Activated CD4-positive, alpha-beta T cell treated with anti-CD3 and anti-CD28 coated beads for 36 hours (primary cell): ENCODE results near the gene DLEU7. TPM values are rescaled to one million over a fixed set of nuclear protein-coding genes. Genes with fewer than 3 reads are reported as not detected.
A peak's percentile ranks its signal among the peaks of the same experiment; 100 is the strongest.

Experiments
- ATAC-seq: fragments of 200-7000 bp; cut with Tn5 transposase; one replicate; pipeline ENCODE4 v1.10.0; 2021; ENCODE audit warnings: mild to moderate bottlenecking, moderate library complexity
- CTCF ChIA-PET: fragments of 350-600 bp; sonication (Branson Sonifier 250); formaldehyde crosslinking; loops from one replicate; lab custom pipeline; 2021; ENCODE audit warnings: antibody characterized with exemption; lab: Charles Lee
- POLR2A ChIA-PET: fragments of 350-600 bp; sonication (Branson Sonifier 250); formaldehyde crosslinking; loops from one replicate; lab custom pipeline; 2021; ENCODE audit warnings: antibody characterized with exemption, inconsistent platforms; lab: Charles Lee
- DNase-seq: peaks from one replicate; pipeline ENCODE4 v3.0.0-alpha.2; 2020
- H3K27ac Mint-ChIP-seq: one replicate; pipeline ENCODE4 v1.8.0; 2021; ENCODE audit warnings: mixed read lengths
- H3K27me3 Mint-ChIP-seq: one replicate; pipeline ENCODE4 v1.8.0; 2021; ENCODE audit warnings: mixed read lengths
- H3K36me3 Mint-ChIP-seq: one replicate; pipeline ENCODE4 v1.8.0; 2021; ENCODE audit warnings: low read depth, mixed read lengths
- H3K4me1 Mint-ChIP-seq: one replicate; pipeline ENCODE4 v1.8.0; 2021; ENCODE audit warnings: mixed read lengths
- H3K4me3 Mint-ChIP-seq: one replicate; pipeline ENCODE4 v1.8.0; 2021; ENCODE audit warnings: mild to moderate bottlenecking, moderate library complexity, mixed read lengths
- H3K9me3 Mint-ChIP-seq: one replicate; pipeline ENCODE4 v1.8.0; 2021; ENCODE audit warnings: low read depth, mixed read lengths
- intact Hi-C, 2 experiments: fragments of 100-400 bp; cut with DNase I in 1 of 2; cut with micrococcal nuclease in 1 of 2; formaldehyde crosslinking; loops; one replicate each; pipeline versions ENCODE4 v1.14.2 to v1.15.1; 2022 to 2024; cut with DNase I, micrococcal nuclease
- total RNA-seq, 2 experiments: library from RNA; stranded (reverse); gene quantifications; one replicate each; pipeline ENCODE4 v1.2.3, GENCODE V29; 2021

Gene DLEU7
- total RNA-seq, result not detected

DNA sequence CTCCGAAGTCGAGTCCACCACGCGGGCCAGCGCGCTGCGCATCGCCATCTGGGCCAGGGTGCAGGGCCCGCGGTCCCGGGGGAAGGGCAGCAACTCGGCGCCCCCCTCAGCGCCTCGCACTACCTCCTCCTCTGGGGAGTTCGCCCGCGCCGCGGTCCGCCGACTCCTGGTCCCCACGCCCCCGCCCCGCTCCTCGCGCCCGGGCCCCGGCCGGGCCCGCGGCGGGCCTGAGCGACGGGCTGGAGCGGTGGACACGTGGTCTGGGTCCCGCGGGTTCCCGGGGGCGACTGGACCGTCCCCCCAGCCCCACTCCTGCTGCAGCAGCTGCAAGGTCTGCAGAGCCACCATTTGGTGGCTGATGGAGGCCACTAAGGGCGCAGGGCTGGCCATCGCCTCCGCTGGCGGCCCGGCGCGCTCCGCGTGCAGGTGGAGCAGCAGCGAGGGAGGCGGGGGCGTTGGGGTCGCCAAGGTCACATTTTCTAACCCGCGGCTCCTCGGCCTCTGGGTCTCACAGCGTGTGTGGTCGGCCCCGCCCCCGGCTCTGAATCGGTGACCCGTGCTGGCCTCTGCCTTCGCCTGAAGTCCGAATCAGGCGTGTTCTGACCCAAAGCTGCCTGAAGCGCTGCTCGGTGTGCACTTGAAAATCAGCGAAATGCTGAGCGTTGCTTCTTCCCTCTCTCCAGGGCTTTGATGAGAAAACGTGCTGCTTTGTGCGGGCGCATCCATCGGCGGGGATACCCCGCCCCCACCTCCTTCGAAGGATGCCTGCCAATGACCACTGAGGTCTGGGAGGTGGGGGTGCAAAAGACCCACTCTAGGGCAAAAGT is at the start of gene DLEU7:
TSS of gene DLEU7 (minus strand) at position 436 of the 827 bp plus-strand sequence. CDS start at position 390, 46 bp downstream.
- H3K9me3 Mint-ChIP-seq, result no peaks in the 10 kb centered on the region
- peak within 1 kb of the TSS; percentile 7 for H3K4me3 Mint-ChIP-seq
- H3K27me3 Mint-ChIP-seq, result peaks cover 13% of the 10 kb centered on the region
- H3K36me3 Mint-ChIP-seq, result peaks cover 3% of the 10 kb centered on the region
- ATAC-seq, result peak; percentile 33
- peak; percentile 7 for DNase-seq
- CTCF ChIA-PET, result interaction anchor here (0.7 kb wide), 1 partner anchor 69 kb away, joined by 3 read pairs; no protein-coding TSS in a partner anchor
- POLR2A ChIA-PET, result interaction anchor here (0.6 kb wide), 1 partner anchor 1059 kb away, joined by 3 read pairs; no protein-coding TSS in a partner anchor
- intact Hi-C loops, result no loop called here
- no peak within 1 kb of the TSS for H3K27ac Mint-ChIP-seq
- peaks cover 16% of the 10 kb centered on the region for H3K4me1 Mint-ChIP-seq

DNA sequence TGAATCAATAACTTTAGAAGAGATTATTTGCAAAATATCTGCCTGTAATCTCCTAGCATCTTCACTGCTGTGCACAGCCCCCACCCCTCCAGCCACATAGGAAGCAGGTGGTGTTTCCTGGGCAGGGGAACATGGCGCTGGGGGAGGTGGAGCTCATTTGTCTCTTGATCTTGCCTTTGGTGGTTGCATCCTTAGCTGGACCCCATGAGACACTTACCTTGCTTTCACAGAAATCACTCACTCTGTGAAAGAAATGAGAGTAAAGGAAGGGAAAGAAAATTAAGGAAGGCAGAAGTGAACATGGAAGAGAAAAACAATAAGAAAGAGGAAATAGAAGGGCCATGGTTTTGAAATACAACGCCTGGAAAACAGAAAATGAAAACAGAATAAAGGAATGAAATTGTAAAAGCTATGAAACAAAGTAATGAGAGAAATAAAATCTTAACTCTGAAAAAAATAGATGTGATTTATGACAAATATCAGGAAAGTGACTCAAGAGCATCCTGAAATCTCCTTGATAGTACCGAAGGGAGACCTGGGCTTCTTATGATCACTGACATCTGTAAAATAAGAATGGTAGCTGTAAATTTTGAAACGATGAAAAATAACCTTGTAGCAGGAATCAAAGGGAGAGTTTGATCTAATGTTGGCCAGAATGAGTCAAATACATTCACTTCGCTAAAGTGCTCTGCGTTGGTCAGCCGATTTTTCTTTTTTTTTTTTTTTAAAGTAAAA is 48.9 kb upstream of the DLEU7 start:
- H3K4me3 Mint-ChIP-seq, result peak overlapping the region; percentile 57
- peaks cover 40% of the 10 kb centered on the region for H3K4me1 Mint-ChIP-seq

DNA sequence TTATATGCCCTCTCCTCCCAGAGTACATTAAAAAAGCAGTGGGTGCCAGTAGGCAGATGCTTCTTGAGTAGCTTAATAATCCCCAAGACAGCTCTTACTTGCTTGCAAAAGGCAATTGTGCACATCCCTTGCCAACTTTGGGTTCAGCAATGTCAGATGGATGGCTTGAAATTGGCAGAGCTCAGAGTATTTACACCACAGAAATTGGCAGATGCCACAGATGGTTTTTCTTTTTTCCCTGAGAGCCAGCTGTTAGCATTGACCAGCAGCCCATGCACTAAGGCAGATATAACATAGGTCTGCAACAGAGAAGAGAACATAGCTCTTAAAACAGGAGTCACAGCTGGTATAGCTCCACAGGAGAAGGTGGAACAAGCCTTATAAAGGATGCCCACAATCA is 47.7 kb upstream of the DLEU7 start:
- no peaks in the 10 kb centered on the region for H3K27me3 Mint-ChIP-seq
- H3K4me1 Mint-ChIP-seq, result peaks cover 40% of the 10 kb centered on the region
- no peak overlapping the region for H3K4me3 Mint-ChIP-seq
- peaks cover 5% of the 10 kb centered on the region for H3K36me3 Mint-ChIP-seq
- H3K27ac Mint-ChIP-seq, result no peak overlapping the region
- intact Hi-C loops, result loop anchor here (5.0 kb wide), 2 partner anchors 654 to 809 kb away; no protein-coding TSS in a partner anchor
- ChIA-PET CTCF (interaction anchor here (0.6 to 3.2 kb wide), 9 partner anchors 17 to 915 kb away, joined by 3 to 32 read pairs (median 3); no protein-coding TSS in a partner anchor), POLR2A (interaction anchor here (2.1 kb wide), 1 partner anchor 20 kb away, joined by 10 read pairs; no protein-coding TSS in a partner anchor)
- DNase-seq (no peak), ATAC-seq (no peak)
- H3K9me3 Mint-ChIP-seq, result peaks cover 5% of the 10 kb centered on the region

More for the DNA sequence above, 48.9 kb upstream of the DLEU7 start:
- peak; percentile 58 for ATAC-seq
- POLR2A ChIA-PET, result interaction anchor here (2.1 to 2.5 kb wide), 2 partner anchors 16 to 19 kb away, joined by 6 to 10 read pairs; partner anchors contain the start of gene RNASEH2B
- peak; percentile 51 for DNase-seq
- Mint-ChIP-seq H3K9me3 (peaks cover 5% of the 10 kb centered on the region), H3K27me3 (no peaks in the 10 kb centered on the region), H3K27ac (peak overlapping the region; percentile 91), H3K36me3 (peaks cover 5% of the 10 kb centered on the region)
- intact Hi-C loops, result loop anchor here (2.0 to 5.0 kb wide), 4 partner anchors 655 to 896 kb away; partner anchors contain the start of gene TRIM13 (in 1 of the 2)
- CTCF ChIA-PET, result interaction anchor here (0.7 to 3.2 kb wide), 10 partner anchors 16 to 1247 kb away, joined by 3 to 32 read pairs (median 3); partner anchors contain the start of genes RNASEH2B, SPRYD7 and TRIM13

DNA sequence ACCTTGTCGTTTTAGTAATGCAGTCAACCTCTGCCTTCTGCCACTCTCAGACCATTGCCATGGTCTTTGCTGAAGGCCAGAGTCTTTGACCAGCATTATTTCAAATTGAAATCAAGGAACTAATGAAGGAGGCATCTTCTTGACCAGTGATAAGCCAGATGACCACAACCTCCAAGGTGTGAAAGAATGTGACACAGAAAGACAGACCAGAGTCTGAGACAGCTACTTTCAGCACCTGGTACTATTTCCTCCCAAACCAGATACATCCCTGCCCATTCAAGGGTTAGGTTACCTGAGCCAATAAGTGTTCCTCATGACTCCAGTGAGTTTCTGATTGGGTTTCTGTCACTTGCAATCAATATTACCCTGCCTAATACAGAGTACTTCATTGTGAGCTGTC is 45.8 kb upstream of the DLEU7 start:
- Mint-ChIP-seq H3K27ac (no peak overlapping the region), H3K4me1 (peaks cover 35% of the 10 kb centered on the region), H3K27me3 (no peaks in the 10 kb centered on the region), H3K4me3 (no peak overlapping the region), H3K36me3 (peaks cover 2% of the 10 kb centered on the region), H3K9me3 (no peaks in the 10 kb centered on the region)
- DNase-seq (no peak), ATAC-seq (no peak)
- ChIA-PET CTCF (interaction anchor here (0.7 kb wide), 2 partner anchors 26 to 930 kb away, joined by 3 to 4 read pairs; no protein-coding TSS in a partner anchor), POLR2A (no interaction called here)
- intact Hi-C loops, result no loop called here

DNA sequence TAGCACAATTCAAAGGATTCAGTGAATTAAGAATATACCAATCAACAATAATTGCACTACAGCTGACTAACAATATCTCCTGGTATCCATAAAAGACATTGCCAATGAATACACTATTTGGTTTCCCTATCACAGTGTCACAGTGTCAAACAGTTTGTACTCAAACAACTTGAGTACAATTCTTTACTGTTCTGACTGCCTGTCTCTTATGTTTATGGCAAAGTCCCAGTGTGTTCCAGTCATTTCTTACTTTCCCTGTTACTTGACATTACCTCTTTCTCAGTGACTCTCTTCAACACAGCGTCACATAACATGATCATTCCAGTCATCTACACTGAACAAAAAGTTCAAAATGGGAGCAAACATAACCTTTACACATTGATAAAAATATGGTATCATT is 44.9 kb upstream of the DLEU7 start:
- no peaks in the 10 kb centered on the region for H3K27me3 Mint-ChIP-seq
- DNase-seq (no peak), ATAC-seq (peak; percentile 36)
- POLR2A ChIA-PET, result no interaction called here
- peaks cover 25% of the 10 kb centered on the region for H3K4me1 Mint-ChIP-seq
- no peaks in the 10 kb centered on the region for H3K9me3 Mint-ChIP-seq
- no peak overlapping the region for H3K27ac Mint-ChIP-seq
- no peak overlapping the region for H3K4me3 Mint-ChIP-seq
- no peaks in the 10 kb centered on the region for H3K36me3 Mint-ChIP-seq
- intact Hi-C loops, result no loop called here
- CTCF ChIA-PET, result interaction anchor here (0.6 kb wide), 1 partner anchor 58 kb away, joined by 3 read pairs; no protein-coding TSS in a partner anchor

DNA sequence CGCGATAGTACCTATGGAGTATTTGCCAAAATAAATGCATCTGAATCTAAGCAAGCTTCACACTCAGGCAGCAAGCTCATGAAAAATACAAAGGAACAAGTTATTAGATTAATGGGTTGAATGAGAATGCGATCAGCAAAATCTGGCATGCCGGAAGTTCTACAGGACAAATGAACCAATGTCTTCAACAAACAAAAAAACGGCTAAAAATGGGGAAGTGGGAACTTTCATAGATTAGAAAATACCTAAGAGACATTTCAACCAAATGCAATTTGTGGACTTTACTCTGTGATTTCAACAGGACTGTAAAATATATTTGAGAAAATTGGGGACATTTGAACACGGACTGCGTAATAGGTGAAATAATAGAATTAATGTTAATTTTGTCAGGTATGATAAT is 43.7 kb upstream of the DLEU7 start:
- Mint-ChIP-seq H3K9me3 (peaks cover 2% of the 10 kb centered on the region), H3K27ac (no peak overlapping the region), H3K36me3 (no peaks in the 10 kb centered on the region), H3K4me1 (peaks cover 15% of the 10 kb centered on the region), H3K27me3 (no peaks in the 10 kb centered on the region), H3K4me3 (no peak overlapping the region)
- ChIA-PET POLR2A (no interaction called here), CTCF (no interaction called here)
- DNase-seq (no peak), ATAC-seq (no peak)
- intact Hi-C loops, result no loop called here

DNA sequence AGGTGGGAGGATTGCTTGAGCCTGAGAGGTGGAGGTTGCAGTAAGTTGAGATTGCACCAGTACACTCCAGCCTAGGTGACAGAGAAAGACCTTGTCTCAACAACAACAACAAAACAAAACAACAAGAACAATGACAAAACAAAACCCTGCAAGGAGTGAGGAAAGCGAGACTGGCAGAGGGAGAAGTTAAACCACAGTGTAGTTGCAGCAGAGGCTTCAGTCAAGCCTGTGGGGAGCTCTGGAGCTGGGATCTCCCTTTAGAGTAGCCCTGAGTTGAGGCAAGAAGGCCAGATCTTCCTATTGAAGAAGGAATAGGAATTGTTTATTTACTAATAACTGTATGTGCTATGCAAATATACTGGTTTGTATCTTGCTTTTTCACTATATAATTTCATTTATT is 40.8 kb upstream of the DLEU7 start:
- Mint-ChIP-seq H3K9me3 (peaks cover 2% of the 10 kb centered on the region), H3K36me3 (no peaks in the 10 kb centered on the region), H3K4me1 (no peaks in the 10 kb centered on the region), H3K27me3 (peaks cover 2% of the 10 kb centered on the region), H3K27ac (no peak overlapping the region), H3K4me3 (no peak overlapping the region)
- ChIA-PET POLR2A (no interaction called here), CTCF (interaction anchor here (1.6 kb wide), 1 partner anchor 28 kb away, joined by 3 read pairs; no protein-coding TSS in a partner anchor)
- ATAC-seq, result no peak
- no peak for DNase-seq
- intact Hi-C loops, result no loop called here

DNA sequence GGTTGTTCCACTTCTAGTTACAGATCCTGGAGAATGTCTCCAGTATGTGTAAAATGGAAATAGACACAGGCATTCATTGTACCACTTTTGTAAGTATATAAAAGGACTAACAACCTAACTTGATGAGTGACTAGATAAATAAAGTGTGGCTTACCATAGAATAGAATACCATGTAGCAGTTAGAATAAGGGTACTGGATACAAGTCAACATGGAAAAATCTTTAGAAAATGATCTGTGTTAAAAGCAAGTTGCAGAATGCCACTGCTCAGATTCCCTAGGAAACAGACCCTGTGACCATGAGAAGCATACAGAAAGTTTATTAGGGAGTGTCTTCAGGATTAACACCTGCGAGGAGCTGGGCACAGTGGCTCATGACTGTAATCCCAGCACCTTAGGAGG is 40.2 kb upstream of the DLEU7 start:
- ATAC-seq (no peak), DNase-seq (no peak)
- H3K4me1 Mint-ChIP-seq, result no peaks in the 10 kb centered on the region
- H3K27me3 Mint-ChIP-seq, result peaks cover 2% of the 10 kb centered on the region
- no peaks in the 10 kb centered on the region for H3K36me3 Mint-ChIP-seq
- no peak overlapping the region for H3K27ac Mint-ChIP-seq
- H3K9me3 Mint-ChIP-seq, result peaks cover 2% of the 10 kb centered on the region
- no peak overlapping the region for H3K4me3 Mint-ChIP-seq
- intact Hi-C loops, result no loop called here
- CTCF ChIA-PET, result interaction anchor here (1.6 kb wide), 1 partner anchor 28 kb away, joined by 3 read pairs; no protein-coding TSS in a partner anchor
- POLR2A ChIA-PET, result no interaction called here

DNA sequence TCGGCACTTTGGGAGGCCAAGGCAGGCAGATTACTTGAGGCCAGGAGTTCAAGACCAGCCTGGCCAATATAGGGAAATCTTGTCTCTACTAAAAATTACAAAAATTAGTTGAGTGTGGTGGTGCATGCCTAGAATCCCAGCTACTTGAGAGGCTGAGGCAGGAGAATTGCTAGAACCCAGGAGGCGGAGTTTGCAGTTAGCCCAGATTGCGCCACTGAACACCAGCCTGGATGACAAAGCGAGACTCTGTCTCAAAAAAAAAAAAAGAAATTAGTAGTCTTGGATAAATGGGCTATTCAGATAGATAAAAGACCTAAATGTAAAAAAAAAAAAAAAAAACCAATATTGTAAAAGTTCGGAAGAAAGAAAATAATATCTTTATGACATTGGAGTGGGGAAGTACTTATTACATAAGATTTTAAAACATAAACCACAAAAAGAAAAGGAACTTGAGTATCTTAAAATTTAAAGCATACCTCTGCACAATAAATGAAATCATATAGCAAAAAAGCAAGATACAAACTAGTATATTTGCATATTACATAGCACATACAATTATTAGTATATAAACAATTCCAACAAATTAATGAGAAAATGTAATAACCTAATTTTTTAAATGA is 39.4 kb upstream of the DLEU7 start:
- H3K36me3 Mint-ChIP-seq, result no peaks in the 10 kb centered on the region
- no peaks in the 10 kb centered on the region for H3K4me1 Mint-ChIP-seq
- ChIA-PET CTCF (interaction anchor here (1.6 kb wide), 1 partner anchor 29 kb away, joined by 3 read pairs; no protein-coding TSS in a partner anchor), POLR2A (no interaction called here)
- H3K27ac Mint-ChIP-seq, result no peak overlapping the region
- DNase-seq (no peak), ATAC-seq (no peak)
- H3K4me3 Mint-ChIP-seq, result no peak overlapping the region
- peaks cover 2% of the 10 kb centered on the region for H3K27me3 Mint-ChIP-seq
- H3K9me3 Mint-ChIP-seq, result peaks cover 2% of the 10 kb centered on the region
- intact Hi-C loops, result no loop called here

DNA sequence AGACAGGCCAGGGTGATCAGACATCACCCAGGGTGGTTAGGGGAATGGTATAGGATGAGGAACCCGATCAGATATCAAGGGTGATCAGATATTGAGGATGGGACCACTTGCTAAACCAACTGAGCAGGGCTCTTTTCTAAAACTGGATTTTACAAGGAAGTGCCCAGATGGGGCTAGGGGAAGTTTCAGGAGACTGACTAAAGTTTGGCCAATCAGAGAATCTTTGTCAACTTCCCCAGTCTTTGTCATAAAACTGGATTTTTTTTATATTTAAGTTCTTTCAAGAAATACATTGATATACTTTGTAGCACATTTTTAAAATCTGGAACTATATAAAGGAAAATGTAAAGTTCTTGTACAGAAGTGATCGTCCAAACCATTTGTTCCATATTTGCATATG is 30.5 kb upstream of the DLEU7 start:
- POLR2A ChIA-PET, result no interaction called here
- Mint-ChIP-seq H3K4me1 (no peaks in the 10 kb centered on the region), H3K4me3 (no peak overlapping the region), H3K27ac (no peak overlapping the region), H3K27me3 (no peaks in the 10 kb centered on the region), H3K9me3 (no peaks in the 10 kb centered on the region), H3K36me3 (no peaks in the 10 kb centered on the region)
- intact Hi-C loops, result no loop called here
- DNase-seq (no peak), ATAC-seq (no peak)
- CTCF ChIA-PET, result no interaction called here

DNA sequence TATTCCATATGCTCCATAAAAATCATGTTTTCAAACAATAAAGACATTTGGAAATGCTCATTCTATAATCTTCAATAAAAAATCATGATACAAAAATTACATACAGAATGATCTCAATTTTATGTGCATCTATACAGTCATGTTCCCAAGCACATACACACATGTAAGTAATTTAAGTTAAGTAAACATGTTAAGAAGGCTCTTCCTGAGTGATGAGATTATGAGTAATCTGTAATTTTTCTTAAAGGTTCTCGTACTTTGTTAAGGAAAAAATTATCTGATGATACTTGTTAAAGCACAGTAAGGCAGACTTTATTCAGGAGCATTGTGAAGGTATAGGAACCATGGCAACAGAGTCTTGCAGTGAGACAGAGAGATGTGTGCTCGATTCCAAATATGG is 30.0 kb upstream of the DLEU7 start:
- H3K4me1 Mint-ChIP-seq, result no peaks in the 10 kb centered on the region
- CTCF ChIA-PET, result no interaction called here
- no peak for ATAC-seq
- no peak for DNase-seq
- no peak overlapping the region for H3K27ac Mint-ChIP-seq
- POLR2A ChIA-PET, result no interaction called here
- no peak overlapping the region for H3K4me3 Mint-ChIP-seq
- H3K36me3 Mint-ChIP-seq, result no peaks in the 10 kb centered on the region
- intact Hi-C loops, result no loop called here
- no peaks in the 10 kb centered on the region for H3K27me3 Mint-ChIP-seq
- no peaks in the 10 kb centered on the region for H3K9me3 Mint-ChIP-seq
